GF-D8 (cell line): Measurements from ENCODE around the gene RGS7.
A peak's percentile ranks its signal among the peaks of the same experiment; 100 is the strongest.

ENCODE experiments used
- DNase-seq: peaks from one replicate; lab custom pipeline; 2025; lab: John Stamatoyannopoulos, UW

Gene RGS7

DNA sequence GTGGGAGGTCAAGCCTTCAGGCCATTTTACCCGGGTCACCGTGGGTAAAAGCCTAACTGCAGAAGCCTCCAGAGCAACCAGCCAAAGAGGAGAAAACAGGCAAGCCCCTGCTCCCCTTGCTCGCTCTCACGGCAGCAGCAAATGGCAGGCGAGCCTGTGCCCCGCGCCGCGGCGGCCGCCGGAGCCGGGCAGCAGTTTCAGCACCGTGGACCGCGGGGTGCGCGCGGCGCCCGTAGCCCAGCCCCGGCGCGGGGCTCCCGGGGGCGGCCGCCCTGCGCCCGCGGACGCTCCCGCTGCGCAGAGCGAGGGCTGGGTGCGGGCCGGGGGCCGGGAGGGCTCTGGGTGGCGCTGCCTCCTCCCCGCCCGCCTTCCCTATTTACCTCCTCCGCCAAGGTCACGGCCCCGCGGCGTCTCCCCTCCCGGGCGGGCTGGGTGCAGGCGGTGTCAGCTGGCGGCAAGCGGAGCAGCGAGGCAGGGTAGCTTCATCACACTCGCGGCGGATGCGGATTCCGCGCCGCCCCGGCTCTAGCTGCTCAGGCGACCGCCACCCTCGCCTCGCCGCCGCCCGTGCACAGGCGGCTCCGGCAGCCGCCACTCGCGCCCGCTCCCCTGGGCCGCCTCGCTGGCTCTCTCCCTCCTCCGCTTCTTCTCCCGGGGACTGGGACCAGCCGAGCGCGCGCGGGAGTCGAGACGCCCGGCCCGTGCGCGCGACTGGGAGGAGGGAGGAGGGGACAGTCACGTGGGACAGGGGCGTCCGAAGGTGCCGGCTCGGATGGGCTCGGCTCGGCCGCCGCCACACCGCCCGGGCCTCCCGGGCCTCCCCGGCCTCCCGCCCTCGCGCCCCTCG is at the start of gene RGS7:
Gene RGS7, minus strand, starts transcription at position 687 of the 847 bp plus-strand sequence.
- DNase-seq: no peak

DNA sequence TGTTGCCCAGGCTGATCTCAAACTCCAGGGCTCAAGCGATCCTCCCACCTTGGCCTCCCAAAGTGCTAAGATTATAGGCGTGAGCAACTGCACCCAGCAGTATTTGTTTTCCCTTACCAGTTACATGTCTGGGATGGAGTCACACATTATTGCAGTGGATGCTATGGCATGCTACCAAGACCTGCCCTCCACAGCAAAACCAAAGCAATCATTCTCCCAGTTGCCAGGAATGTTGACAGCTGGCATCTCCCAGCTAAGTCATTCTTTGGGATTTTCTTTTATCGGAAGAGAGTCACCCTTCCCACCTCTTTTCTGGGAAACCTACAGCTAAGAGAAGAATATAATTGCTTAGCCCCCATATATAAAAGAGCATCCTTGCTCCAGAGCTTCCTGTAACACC is 49.4 kb upstream of the RGS7 start:
- no peak for DNase-seq

DNA sequence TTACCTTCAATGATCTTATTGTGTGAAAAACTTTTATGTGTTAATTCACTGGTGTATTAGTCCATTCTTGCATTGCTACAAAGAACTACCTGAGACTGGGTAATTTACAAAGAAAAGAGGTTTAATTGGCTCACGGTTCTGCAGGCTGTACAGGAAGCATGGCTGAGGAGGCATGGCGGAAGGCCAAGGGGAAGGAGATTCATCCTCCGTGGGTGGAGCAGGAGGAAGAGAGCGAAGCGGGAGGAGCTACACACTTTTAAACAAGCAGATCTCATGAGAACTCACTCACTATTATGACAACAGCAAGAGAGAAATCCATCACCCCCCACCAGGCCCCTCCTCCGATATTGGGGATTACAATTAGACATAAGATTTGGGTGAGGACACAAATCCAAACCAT is 44.2 kb upstream of the RGS7 start:
- no peak for DNase-seq

DNA sequence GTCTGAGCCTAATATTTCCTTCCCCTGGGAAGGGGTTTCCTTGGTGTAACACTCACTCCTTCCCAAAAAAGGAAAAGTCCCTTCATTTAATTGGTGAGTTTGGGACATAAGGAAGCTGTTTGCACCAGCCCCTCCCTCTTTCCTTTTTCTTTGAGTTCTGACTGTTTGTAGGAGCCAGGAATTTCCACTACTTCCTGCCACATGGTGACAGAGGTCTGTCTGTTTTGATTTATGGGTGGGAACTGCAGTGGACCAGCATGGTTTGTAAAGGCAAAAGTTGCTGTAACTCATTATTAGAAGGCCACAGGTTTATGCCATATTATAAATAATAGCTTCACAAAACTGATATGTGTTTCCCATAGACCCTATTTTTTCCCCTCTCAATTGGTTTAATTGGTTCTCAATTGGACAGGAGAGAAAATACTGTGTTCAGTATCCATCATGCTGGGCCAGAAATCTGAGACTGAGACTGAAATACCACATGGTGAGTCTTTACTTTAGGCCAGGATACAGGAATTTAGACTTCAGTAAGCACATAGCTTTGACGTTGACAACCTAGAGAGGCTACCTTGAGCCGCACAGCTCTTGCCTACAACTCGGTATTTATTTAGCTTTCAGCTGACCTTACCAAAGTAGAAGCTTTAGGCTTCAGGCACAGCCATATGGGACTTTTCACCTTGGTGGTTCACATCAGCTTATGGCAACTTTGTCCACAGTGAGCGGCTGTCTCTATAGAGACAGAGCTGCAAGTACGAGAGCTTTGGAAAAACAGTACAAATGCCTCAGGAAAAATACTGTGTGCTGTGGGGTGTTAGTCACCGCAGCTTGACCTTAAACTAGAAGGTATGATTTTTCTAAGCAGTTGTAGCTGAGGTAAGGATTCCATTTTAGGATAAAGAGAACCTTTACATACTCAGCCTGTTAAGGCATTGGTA is 40.0 kb upstream of the RGS7 start:
- no peak for DNase-seq

DNA sequence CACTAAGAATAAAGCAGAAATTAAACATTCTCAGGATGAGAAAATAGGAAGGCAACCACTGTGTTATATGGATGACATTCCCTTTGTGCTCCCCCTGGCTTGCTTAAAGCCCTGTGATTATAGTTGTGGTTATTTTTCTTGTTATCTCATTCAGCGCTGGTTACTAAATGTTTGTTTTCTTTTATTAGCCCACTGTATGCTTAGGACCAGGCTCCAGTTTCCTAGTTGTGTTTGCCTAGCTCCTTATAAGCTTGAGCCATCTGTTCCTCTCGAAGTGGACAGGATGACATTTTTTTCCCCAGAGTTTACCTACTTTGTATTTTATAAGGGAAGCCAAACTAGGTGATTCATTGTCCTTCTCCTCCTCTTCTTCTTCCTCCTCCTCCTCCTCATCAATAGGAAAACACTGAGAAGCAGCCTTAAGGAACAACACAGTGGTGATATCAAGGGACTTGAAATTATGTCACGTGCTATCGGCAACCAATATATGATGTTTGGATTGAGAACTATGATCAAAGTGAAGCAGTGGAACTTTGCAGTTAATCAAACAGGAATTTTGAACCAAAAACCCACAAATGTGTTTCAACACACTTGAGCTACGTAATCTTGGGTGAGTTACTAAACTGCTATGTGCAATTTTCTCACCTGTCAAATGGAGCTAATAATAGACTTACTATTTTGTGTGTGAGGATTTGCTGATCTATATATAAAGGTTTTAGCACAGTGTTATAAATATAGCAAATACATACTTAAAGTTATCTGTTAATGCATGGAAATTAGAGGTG is 35.1 kb upstream of the RGS7 start:
- no peak for DNase-seq

DNA sequence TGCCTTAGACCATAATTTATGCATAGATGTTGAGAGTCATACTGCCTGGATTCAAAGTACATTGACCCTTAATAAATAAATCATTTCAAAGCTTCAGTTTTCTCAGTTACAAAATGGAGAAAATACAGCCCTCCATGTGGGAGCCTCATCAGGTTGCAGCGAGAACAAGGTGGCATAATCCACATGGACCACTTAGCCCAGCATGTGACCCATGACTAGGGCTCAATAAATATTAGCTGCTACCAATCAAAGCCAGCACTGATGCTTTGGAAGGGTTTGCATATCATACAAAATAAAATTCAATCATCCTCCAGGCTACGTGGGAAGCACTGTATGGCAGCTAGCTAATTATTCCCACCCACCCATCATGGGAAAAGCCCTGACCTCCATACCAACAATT is 33.5 kb upstream of the RGS7 start:
- no peak for DNase-seq

DNA sequence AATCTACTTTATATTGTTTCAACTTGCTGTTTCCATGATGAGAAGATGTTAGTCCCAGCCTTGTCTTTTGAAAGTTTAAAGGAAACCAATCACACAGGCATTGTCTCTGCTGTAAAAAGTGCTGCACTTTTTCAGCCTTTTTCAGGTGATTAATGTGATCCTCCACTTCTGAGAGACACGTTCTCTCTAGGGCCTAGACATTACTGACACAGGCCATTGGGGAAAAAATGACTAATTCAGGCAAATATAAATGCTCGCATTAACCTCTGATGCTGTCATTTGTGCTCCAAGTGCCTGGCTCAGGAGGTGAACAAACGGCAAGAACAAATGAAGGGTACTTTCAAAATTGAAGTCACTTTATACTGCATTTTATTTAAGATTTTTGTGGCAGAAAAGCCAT is 32.4 kb upstream of the RGS7 start:
- DNase-seq: no peak

DNA sequence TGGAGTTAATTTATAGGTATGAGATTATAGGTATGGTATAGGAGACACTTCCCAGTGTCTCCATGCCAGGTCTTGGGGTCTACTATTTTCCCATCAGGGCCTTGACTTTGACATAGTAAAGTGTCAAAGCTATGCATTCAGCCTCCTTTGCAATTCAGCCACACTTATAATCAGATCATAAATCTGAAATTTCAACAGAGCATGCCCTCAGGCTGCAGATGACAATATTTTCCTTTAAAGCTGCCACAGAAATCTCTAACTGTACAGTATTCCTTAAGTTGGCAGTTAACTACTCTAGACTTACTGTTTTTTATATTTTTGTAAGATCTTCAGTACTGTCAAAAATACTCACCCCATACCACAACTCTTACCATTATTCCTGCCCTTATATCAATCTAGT is 30.2 kb upstream of the RGS7 start:
- no peak for DNase-seq

DNA sequence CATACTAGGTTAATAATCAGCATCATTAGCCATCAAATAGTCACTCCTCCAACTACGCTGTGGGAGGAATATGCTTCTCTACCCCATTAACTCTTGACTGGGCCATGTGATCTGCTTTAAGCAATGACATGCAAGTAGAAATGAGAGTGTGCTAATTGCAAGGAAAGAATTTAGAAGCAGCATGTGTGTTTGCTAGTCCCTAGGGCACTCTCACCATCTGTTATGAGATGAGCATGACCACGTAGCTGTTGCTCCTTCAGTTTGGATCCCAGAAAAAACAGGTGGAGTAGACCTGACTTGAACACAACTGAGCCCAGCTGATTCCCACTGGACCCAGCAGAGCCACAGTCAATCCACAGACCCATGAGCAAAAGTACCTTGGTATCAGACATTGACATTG is 19.7 kb upstream of the RGS7 start:
- DNase-seq: no peak

DNA sequence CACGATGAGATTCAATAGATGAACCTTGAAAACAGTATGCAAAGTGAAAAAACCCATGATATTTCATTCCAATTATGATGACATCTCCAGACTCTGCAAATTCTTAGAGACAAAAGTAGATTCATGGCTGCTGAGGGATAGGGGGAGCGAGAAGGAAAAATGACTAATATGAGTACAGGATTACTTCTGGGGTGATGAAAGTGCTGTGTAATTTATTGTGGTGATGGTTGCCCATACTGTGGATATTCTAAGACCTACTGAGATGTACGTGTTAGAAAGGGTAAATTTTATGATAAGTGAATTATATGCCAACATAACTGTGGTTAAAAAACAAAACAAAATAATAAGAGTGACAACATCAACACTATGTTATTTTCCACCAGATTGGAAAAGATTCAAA is 18.9 kb upstream of the RGS7 start:
- DNase-seq: no peak

DNA sequence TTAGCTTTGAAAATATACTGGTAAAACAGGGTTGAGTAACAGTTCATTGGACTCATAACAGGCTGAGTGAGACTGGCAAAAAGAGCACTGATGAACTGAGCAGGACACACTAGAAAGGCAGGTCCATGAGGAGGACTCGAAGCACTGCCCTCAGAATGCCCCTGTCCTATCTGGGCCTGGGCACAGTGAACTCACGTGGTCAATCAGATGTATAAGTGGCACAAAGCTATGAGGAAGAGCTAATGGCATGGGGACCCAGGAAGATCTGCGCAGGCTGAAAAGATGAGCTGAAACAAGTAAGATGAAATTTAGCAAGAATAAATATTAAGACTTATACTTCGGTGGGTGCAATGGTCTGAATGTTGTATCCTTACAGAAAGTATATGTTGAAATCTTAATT is 9.2 kb upstream of the RGS7 start:
- no peak for DNase-seq

DNA sequence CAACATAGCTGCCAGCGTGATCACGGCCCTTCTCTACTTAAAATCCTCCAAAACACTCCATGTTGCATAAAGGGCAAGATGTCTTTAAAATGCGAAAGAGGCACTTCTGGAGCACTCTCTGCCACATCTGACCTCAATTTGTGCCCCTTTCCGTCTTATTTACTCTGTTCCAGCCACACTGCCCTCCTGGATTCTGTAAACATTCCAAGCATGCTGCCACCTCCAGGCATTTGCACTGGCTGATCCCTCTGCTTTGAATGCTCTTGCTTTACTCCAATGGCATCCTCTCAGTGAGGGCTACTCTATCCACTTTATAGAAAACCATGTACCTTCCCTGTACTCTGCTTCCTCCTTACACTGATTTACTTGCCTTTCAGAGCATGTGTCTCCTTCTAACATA is 5.3 kb upstream of the RGS7 start:
- no peak for DNase-seq

DNA sequence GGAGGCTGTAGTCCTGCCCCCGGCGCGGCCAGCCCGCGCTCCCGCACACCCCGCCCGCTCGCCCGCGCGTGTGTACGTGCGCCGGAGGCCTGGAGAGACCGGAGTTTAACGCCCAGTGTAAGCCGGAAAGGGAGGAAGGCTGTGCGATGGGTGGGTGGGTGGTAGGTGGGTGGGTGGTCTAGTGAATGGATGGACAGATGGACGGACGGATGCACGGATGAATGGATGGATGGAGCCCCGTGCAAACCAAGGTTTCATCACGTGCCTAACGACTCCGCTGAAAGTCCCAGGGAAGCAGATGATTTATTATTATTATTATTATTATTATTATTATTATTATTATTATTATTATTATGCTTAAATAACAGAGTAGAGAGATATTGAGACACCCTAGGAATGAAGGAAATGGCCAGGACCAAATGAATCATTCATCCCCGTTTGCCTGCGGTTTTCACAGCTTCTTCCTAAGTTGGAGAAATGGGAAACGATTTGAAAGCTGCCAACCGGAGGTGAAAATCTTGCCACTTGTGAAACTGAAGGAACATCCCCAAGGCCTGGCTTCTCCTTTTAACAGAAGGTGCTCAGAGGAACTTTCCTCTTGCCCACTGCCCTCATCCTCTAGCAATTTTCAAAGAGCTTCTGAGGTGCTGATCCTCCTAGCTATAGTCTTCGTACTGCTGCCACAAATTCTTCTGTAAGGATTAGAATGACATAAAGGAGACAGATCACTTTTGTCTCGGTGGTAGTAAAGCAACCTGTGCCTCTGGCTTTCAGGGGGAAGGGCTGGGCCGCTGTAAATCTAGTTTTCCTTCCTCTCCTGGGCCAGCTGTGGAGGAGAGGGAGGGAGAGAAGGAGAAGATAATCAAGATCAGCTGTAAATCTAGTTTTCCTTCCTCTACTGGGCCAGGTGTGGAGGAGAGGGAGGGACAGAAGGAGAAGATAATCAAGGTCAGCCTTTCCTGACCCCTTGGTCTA is 648 bp upstream of the RGS7 start:
- no peak for DNase-seq

DNA sequence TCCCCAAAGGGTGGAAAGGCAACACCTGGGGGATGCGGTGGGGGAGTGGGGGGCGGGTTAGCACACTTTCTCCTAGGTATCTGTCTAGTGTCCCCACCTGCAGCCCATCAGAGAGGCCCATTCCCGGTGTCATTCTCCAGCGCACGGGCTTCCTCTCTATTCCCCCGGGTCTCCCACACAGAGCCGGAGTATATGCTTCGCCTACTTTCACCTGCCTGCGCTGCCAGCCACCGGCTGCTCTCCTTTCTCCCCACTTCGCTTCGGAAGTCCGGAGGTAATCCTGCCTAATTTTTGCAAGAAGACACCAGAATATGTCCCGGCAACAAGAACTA is 852 bp downstream of the RGS7 start:
- DNase-seq: no peak

DNA sequence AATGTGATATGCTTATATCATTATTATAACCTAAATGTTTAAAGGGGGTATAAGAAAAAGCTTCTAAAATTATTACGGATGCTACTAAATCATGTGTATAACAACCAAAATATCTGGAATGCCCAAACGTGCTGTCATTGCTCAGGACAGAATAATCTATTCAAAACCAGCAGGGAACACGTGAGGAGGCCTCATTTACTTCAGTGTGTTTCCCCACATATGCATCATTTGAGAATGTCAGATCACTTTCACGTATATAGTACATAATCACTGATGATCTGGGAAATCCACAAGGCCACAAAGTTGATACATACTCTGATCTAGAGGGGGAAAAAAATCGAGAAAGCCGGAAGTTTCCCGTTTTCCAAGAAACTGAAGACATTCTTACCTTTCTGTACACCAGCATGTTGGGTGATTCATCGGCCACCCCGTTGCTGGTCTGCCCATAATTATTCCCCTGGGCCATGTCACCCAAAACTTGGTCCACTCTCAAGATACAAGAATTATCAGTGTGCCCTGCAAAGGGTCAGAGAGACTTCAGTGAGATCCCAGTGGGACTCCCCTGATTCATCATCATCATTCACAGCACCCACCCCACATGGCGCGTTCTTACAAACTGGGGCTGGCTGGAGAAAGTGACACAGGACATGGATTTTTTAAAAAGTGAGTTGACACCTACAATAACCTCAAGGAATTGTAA is 1.5 kb downstream of the RGS7 start:
- DNase-seq: no peak

DNA sequence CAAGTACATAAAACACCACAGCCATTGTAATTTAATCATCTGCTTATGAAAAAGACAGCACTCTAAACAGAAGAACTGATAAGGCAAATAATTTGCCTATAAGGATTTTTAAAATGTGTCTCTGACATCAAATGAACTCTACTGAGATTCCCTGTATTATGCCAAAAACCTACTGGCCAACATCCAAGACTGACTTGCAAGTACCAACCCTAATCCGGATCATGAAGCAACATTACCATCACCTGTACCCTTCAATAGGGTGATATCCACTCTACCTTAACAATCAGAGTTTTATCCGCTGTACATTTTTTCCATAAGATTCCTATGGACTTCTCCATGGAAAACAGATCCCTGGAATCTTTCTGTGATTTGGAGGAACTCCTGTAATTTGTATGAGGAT is 4.6 kb downstream of the RGS7 start:
- no peak for DNase-seq

DNA sequence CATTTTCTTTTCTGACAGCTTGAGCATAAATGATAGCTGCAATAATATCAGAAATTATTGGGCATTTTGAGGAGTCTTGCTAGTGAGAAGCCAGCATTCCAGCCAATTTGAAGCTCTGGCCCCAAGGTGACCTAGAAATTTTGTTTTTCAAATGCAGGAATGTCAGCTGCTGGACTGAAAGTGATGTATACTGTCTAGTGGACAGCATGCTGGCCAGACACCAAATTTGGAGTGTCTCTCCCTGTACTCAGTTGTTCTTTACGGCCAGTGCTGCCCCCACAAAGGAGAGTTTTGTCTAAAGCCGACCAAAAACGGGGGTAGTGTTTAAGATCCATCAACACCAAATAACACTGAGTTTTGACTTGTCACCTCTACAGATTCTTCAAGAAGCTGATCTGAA is 5.2 kb downstream of the RGS7 start:
- DNase-seq: no peak

DNA sequence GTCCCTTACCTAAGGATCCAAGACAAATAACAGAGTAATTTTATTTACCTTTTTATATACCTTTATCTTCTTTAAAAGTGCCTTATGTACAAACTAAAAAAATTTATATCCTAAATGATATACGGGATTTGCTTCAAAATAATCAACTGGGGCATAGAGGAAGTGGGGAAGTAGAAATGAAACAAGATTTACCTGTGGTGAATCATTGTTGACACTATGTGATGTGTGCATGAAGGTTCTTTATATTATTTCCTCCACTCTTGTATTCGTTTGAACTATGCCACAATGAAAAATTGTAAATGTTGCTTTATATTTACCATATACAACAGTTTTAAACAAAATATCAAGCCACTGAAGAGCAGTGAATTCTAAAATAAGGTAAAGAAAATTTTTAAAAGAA is 13.0 kb downstream of the RGS7 start:
- no peak for DNase-seq

DNA sequence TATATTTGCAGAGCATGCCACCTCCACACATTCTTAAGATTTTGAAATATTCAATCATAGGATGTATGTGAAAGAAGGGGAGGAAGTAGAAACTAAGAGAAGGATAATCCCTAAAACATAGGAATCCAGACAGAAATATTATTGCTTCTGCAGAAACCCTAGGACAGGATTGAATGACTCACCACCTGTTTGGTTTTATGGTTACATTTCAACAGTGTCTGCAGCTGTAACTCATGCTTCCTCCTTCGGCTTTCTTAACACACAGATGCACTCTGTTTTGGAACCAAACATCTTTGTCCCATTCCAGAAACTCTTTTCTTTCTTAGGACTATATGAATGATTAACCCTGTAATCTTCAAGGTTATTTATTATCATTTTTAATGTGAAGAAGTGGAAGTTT is 20.7 kb downstream of the RGS7 start:
- peak; percentile 33 for DNase-seq

DNA sequence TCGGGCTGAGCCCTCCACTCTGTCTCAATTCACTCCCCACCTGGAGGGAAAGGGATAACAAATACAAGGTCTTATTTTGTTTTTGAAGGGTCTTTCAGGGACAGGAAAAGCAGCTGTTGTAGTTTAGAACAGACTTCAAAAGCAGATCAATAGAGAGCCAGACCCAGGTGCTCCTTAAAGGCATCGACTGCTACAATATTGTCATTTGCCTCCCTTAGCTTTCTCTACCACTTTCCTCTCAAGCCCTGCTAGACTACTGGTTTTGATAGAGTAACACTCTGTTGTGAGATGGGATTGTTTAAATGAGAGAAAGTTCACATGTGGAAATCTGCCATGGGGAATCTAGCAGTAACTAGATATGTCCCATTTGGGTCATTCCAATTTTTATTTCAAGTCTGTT is 24.0 kb downstream of the RGS7 start:
- no peak for DNase-seq

DNA sequence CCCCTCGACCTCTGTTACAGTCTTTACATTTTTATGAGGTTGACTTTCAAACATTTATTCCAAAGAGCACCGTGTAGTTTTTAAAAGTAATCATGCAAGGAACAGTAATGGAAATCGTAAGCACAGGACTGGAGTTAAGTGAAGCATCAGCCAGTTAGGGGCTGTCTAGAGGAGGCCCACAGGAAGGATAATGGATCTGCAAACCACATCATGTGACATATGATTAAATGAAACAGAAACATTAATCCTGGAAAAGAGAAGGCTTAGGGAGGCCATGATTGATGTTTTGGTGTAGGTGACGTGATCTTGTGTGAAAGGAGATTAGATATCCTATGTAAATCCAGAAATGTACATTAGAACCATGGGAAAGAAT is 25.0 kb downstream of the RGS7 start:
- DNase-seq: no peak
